ENCODE data around the gene COL20A1. TPM values are rescaled to one million over a fixed set of nuclear protein-coding genes. Genes with fewer than 3 reads are reported as not detected.

The COL20A1 gene
- total and polyA plus RNA-seq, 9 donors: 0.10 to 0.54 (median 0.25) TPM; not detected in 5

DNA sequence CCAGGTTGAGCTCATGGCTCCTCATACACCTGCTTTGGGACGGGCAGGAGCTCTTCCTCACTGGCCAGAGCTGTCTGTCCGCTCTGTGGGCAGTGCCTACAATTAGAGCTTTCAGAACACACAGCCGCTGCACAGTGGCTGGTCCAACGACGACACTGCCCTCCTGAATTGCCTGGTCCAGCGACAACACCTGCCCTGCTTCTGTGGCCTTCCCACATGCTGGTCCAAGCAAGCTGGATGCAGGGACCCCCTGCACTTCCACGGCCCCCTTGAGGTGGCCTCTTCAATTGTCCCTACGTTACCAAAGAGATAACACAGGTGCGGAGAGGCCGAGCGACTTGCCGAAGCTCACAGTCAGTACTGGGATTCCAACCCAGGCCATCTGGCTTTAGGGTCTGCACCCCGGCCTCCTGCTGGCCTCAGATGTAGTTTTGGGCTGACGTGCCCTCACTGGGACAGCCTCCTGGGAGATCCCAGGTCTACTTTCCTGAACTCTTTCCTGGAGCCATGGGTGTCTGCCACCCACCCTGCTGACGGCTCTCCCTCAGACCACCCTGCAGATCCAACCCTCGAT lies 69.5 kb downstream of the COL20A1 start:
- DNase-seq: no peak
- H3K27ac ChIP-seq: no peak overlapping the region
- no peaks in the 10 kb centered on the region for H3K4me1 ChIP-seq (ENCODE audit: insufficient read depth)
- intact Hi-C loops (cut with DNase I): no loop called here
- no peak for TF ChIP-seq POLR2A (IDR thresholded peaks at IDR 0.05)
- TF ChIP-seq, protein P1, sequence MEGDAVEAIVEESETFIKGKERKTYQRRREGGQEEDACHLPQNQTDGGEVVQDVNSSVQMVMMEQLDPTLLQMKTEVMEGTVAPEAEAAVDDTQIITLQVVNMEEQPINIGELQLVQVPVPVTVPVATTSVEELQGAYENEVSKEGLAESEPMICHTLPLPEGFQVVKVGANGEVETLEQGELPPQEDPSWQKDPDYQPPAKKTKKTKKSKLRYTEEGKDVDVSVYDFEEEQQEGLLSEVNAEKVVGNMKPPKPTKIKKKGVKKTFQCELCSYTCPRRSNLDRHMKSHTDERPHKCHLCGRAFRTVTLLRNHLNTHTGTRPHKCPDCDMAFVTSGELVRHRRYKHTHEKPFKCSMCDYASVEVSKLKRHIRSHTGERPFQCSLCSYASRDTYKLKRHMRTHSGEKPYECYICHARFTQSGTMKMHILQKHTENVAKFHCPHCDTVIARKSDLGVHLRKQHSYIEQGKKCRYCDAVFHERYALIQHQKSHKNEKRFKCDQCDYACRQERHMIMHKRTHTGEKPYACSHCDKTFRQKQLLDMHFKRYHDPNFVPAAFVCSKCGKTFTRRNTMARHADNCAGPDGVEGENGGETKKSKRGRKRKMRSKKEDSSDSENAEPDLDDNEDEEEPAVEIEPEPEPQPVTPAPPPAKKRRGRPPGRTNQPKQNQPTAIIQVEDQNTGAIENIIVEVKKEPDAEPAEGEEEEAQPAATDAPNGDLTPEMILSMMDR (IDR thresholded peaks at IDR 0.05): no peak
- TF ChIP-seq EP300 (IDR thresholded peaks at IDR 0.05): no peak
- no peaks in the 10 kb centered on the region for H3K36me3 ChIP-seq
- WGBS, 3 donors: 75 to 80% (median 80%) methylated on average over 16 of the region's 16 CpGs
- H3K27me3 ChIP-seq: no peaks in the 10 kb centered on the region
- H3K4me3 ChIP-seq: no peak overlapping the region
- no peaks in the 10 kb centered on the region for H3K9me3 ChIP-seq

DNA sequence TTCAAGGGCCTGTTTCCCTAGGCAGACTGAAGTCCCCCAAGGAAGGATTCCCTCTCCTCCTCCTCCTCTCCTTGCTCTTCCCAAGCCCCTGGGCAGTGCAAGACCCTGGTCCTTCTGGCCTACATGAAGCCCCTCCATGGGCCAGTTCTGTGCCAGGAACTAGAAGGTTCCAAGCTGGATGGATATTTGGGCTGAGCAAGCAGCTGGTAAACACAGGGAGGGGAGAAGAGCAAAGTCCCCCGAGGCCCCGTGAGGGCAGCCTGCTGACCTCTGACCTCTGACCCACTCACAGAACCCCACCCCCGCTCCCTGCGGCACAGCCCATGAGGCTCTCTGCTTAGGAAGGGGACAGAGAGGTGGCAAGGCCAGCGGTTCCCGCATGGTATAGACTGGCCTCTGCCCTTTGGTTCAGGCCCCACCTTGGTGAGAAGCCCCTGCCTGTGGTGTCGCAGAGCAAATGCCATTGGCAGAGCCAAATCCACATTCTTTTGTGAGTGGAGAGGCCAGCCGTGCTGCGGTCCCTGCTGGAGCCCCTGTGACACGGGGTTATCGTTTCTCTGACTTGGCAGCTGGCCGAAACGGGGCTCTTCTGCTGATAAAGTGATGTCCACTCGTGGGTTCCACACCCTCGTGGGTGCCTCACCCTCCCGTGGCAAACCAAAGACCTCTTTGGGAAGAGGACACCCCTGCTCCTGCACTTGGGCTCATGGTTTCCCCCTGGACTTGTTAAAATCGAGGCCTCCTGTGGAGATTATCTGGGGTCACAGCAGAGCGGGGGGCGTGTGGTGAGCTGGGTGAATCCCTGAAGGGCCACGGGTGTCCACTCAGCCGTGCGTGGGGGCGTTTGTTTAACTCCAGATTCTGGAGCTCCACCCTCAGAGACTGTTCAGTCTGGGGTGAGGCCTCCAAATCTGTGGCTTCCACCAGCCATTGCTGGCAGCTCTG lies 70.3 kb downstream of the COL20A1 start:
- H3K4me1 ChIP-seq (ENCODE audit: insufficient read depth): no peaks in the 10 kb centered on the region
- no peaks in the 10 kb centered on the region for H3K27me3 ChIP-seq
- TF ChIP-seq, protein P1 (IDR thresholded peaks at IDR 0.05): no peak
- TF ChIP-seq POLR2A (IDR thresholded peaks at IDR 0.05): no peak
- TF ChIP-seq EP300 (IDR thresholded peaks at IDR 0.05): no peak
- no peak overlapping the region for H3K4me3 ChIP-seq
- no peaks in the 10 kb centered on the region for H3K9me3 ChIP-seq
- intact Hi-C loops (cut with DNase I): no loop called here
- no peak for DNase-seq
- WGBS, 3 donors: 45 to 51% (median 48%) methylated on average over 23 of the region's 23 CpGs
- H3K27ac ChIP-seq: no peak overlapping the region
- no peaks in the 10 kb centered on the region for H3K36me3 ChIP-seq

DNA sequence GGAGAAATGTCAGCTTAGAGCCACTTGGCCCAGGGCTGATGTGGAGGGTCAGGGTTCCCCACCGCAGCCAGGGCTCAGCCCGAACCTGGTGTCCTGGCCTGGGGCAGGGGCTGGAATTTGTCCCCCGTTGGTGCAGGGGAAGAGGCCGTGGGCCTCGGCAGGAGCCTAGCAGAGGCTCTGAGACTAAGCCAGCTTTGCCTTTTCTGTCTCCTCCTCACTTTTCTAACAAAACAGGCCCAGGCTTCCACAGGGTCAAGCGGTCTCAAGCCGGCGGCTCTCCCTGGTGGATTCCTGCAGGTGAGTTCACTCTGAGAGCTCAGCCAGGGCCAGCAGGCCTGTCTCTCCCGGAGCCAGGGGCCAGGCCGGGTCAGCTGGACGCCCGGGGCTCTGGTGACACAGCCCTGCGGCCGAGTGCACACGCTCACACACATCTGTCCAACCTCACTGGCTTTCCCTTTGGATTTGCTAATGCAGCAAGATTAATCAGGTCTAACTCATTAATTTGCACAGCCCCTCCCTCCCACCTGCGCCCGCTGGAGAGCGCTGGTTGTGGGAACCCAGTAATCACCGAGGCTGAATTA lies 71.1 kb downstream of the COL20A1 start:
- TF ChIP-seq EP300 (IDR thresholded peaks at IDR 0.05) (no peak), POLR2A (IDR thresholded peaks at IDR 0.05) (no peak)
- TF ChIP-seq, protein P1 (IDR thresholded peaks at IDR 0.05): no peak
- no peak for DNase-seq
- no peak overlapping the region for H3K27ac ChIP-seq
- no peaks in the 10 kb centered on the region for H3K27me3 ChIP-seq
- WGBS, 3 donors: 71% methylated on average over 19 of the region's 19 CpGs
- H3K4me3 ChIP-seq: no peak overlapping the region
- H3K9me3 ChIP-seq: no peaks in the 10 kb centered on the region
- H3K4me1 ChIP-seq (ENCODE audit: insufficient read depth): no peaks in the 10 kb centered on the region
- intact Hi-C loops (cut with DNase I): no loop called here
- H3K36me3 ChIP-seq: no peaks in the 10 kb centered on the region

DNA sequence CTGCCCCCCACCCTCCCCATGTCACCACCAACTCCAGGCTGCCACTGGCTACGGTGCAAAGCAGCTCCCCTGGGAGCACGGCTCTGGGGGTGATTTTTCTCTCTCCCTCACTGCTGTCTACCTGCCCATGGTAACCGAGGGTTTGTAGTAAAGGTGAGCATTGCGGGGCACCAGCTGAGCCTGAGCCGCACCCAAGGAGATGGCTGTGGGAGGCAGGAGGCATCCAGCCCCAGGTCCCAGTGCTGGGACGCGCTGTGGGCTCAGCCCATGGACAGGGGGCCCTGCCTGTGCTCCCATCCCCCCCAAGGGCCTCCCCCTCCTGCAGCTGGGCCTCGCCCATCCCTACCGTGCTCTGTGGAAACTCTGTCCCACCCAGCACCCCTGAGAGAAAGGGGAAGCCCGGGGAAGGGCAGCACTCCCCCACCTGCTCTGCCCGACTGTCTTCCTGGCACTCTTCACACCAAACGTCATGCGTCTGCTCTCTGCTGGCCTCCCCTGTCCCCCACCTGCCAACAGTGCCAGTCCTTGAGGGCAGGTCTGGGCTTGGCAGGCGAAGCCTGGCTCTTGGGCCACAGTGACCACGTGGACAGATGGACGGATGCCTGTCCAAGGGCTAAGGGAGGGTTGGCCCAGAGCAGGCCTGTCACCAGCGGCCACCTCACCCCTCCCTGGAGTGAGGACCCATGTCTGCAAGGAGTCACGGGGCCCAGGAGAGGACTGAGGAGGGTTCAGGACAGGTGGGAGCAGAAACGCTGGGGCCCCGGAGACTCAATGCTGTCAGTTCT lies 72.0 kb downstream of the COL20A1 start:
- no peaks in the 10 kb centered on the region for H3K27me3 ChIP-seq
- no peak overlapping the region for H3K4me3 ChIP-seq
- TF ChIP-seq POLR2A (IDR thresholded peaks at IDR 0.05) (no peak), EP300 (IDR thresholded peaks at IDR 0.05) (no peak)
- TF ChIP-seq, protein P1 (IDR thresholded peaks at IDR 0.05): no peak
- 78 to 89% (median 82%) methylated on average over 15 to 20 of the region's 20 CpGs for WGBS, 3 donors
- H3K36me3 ChIP-seq: no peaks in the 10 kb centered on the region
- intact Hi-C loops (cut with DNase I): no loop called here
- DNase-seq: no peak
- no peaks in the 10 kb centered on the region for H3K9me3 ChIP-seq
- H3K4me1 ChIP-seq (ENCODE audit: insufficient read depth): no peaks in the 10 kb centered on the region
- no peak overlapping the region for H3K27ac ChIP-seq
